K562 (cell line): ENCODE measurements around the gene GRB14. TPM values are rescaled to one million over a fixed set of nuclear protein-coding genes. Genes with fewer than 3 reads are reported as not detected.

Source experiments
- GABPA ChIP-seq: fragments of 200-800 bp; sonication (Bioruptor generic); conservative IDR thresholded peaks from 2 replicates; pipeline ENCODE4 v1.6.1; 2016; ENCODE audit warnings: low read depth, missing genetic modification characterization, missing compliant biosample characterization
- HMG20B ChIP-seq: fragments of 250-450 bp; sonication (Bioruptor Pico); IDR thresholded peaks from 2 replicates; pipeline ENCODE4 v1.5.0; 2021; ENCODE audit warnings: mild to moderate bottlenecking
- PHF8 ChIP-seq: fragments of 200-600 bp; sonication (generic); IDR thresholded peaks from 2 replicates; pipeline ENCODE4 v1.6.1; 2012; ENCODE audit warnings: mixed run types, mild to moderate bottlenecking, inconsistent platforms, low read length, moderate library complexity, borderline replicate concordance
- ZNF197 ChIP-seq: fragments of 200-800 bp; sonication (Bioruptor generic); IDR thresholded peaks from 2 replicates; pipeline ENCODE4 v1.6.1; 2016; ENCODE audit warnings: low read depth, missing genetic modification characterization, missing compliant biosample characterization
- ZNF444 ChIP-seq: fragments of 250-450 bp; sonication (Bioruptor Pico); IDR thresholded peaks from 2 replicates; pipeline ENCODE4 v1.4.0; 2020; ENCODE audit warnings: mild to moderate bottlenecking, moderate library complexity
- polyA plus RNA-seq, 8 experiments: library from polyadenylated mRNA; depleted of rRNA in 4 of 8; stranded (reverse) in 5 of 8; unstranded in 3 of 8; fragments of >200 nt; fragmentation: Nextera tagmentation in 2 of 8; fragmentation: Illumina TruSeq in 1 of 8; extraction: Ambion mirVana in 2 of 8; extraction: Trizol in 1 of 8; gene quantifications; 2 replicates each; pipeline versions ENCODE4 v1.2.1 to v1.2.3, GENCODE V29; 2011 to 2014; ENCODE audit warnings: inconsistent platforms in 1 of 8, missing spikeins in 1 of 8
- total RNA-seq, 7 experiments: library from RNA; depleted of rRNA in 6 of 7; stranded (reverse); fragments of >200 nt in 6 of 7; fragmentation: Illumina TruSeq in 2 of 7; extraction: Trizol in 2 of 7; gene quantifications; 2 replicates each; pipeline versions ENCODE4 v1.2.1 to v1.2.3, GENCODE V29; 2011 to 2021; ENCODE audit warnings: low replicate concordance in 1 of 7
- TF ChIP-seq, protein P1 (sequence below): fragments of 450-650 bp; IDR thresholded peaks from 2 replicates; pipeline ENCODE4 v1.6.1; 2017; ENCODE audit warnings: antibody characterized with exemption
- TF ChIP-seq, protein P2 (sequence below): fragments of 450-650 bp; formaldehyde crosslinking; IDR thresholded peaks from 2 replicates; pipeline ENCODE4 v1.4.0; 2020; ENCODE audit warnings: mild to moderate bottlenecking, mixed read lengths
- TF ChIP-seq, protein P3 (sequence below): sonication (generic); formaldehyde crosslinking; IDR thresholded peaks from 2 replicates; pipeline ENCODE4 v1.8.1; 2023; ENCODE audit warnings: mild to moderate bottlenecking, missing genetic modification reagents
- TF ChIP-seq, protein P4 (sequence below): sonication (generic); formaldehyde crosslinking; IDR thresholded peaks from 2 replicates; pipeline ENCODE4 v1.8.1; 2023; ENCODE audit warnings: mild to moderate bottlenecking, missing genetic modification reagents
- TF ChIP-seq, protein P5 (sequence below): fragments of 250-450 bp; sonication (Bioruptor Pico); IDR thresholded peaks from 2 replicates; pipeline ENCODE4 v1.4.0; 2020

The GRB14 gene
- total and polyA plus RNA-seq, 9 of the 15 experiments (the other 6 are each of a cell fraction or from before 2014, with no cell fraction given), result not detected

DNA sequence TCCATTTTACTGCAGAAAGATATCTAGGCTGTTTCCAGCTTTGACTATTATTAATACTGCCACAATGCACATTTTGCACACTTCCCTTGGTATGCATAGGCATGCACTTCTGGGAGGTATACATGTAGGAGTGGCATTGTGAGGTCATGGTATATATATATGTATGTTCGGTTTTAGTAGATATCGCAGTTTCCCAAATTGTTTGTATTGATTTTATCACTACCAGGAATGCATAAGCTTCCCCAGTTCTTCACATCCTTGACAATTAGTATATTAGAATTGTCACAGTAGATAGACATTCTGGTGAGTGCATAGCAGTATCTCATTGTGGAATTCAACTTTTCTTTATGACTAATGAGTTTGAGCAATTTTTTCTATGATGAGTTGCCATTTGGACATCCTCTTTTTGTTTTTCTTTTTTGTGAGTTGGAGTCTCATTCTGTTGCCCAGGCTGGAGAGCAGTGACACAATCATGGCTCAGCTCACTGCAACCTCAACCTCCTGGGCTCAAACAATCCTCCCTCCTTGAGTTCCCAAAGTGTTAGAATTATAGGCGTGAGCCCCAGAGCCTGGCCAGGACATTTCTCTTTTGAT is 4.2 kb upstream of the GRB14 start (continued):
- TF ChIP-seq, protein P1, sequence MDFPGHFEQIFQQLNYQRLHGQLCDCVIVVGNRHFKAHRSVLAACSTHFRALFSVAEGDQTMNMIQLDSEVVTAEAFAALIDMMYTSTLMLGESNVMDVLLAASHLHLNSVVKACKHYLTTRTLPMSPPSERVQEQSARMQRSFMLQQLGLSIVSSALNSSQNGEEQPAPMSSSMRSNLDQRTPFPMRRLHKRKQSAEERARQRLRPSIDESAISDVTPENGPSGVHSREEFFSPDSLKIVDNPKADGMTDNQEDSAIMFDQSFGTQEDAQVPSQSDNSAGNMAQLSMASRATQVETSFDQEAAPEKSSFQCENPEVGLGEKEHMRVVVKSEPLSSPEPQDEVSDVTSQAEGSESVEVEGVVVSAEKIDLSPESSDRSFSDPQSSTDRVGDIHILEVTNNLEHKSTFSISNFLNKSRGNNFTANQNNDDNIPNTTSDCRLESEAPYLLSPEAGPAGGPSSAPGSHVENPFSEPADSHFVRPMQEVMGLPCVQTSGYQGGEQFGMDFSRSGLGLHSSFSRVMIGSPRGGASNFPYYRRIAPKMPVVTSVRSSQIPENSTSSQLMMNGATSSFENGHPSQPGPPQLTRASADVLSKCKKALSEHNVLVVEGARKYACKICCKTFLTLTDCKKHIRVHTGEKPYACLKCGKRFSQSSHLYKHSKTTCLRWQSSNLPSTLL, result no peak
- TF ChIP-seq, protein P2, sequence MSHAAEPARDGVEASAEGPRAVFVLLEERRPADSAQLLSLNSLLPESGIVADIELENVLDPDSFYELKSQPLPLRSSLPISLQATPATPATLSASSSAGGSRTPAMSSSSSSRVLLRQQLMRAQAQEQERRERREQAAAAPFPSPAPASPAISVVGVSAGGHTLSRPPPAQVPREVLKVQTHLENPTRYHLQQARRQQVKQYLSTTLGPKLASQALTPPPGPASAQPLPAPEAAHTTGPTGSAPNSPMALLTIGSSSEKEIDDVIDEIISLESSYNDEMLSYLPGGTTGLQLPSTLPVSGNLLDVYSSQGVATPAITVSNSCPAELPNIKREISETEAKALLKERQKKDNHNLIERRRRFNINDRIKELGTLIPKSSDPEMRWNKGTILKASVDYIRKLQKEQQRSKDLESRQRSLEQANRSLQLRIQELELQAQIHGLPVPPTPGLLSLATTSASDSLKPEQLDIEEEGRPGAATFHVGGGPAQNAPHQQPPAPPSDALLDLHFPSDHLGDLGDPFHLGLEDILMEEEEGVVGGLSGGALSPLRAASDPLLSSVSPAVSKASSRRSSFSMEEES (CRISPR knock-in tag), result no peak
- TF ChIP-seq, protein P3, sequence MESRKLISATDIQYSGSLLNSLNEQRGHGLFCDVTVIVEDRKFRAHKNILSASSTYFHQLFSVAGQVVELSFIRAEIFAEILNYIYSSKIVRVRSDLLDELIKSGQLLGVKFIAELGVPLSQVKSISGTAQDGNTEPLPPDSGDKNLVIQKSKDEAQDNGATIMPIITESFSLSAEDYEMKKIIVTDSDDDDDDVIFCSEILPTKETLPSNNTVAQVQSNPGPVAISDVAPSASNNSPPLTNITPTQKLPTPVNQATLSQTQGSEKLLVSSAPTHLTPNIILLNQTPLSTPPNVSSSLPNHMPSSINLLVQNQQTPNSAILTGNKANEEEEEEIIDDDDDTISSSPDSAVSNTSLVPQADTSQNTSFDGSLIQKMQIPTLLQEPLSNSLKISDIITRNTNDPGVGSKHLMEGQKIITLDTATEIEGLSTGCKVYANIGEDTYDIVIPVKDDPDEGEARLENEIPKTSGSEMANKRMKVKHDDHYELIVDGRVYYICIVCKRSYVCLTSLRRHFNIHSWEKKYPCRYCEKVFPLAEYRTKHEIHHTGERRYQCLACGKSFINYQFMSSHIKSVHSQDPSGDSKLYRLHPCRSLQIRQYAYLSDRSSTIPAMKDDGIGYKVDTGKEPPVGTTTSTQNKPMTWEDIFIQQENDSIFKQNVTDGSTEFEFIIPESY, result no peak
- TF ChIP-seq, protein P4, sequence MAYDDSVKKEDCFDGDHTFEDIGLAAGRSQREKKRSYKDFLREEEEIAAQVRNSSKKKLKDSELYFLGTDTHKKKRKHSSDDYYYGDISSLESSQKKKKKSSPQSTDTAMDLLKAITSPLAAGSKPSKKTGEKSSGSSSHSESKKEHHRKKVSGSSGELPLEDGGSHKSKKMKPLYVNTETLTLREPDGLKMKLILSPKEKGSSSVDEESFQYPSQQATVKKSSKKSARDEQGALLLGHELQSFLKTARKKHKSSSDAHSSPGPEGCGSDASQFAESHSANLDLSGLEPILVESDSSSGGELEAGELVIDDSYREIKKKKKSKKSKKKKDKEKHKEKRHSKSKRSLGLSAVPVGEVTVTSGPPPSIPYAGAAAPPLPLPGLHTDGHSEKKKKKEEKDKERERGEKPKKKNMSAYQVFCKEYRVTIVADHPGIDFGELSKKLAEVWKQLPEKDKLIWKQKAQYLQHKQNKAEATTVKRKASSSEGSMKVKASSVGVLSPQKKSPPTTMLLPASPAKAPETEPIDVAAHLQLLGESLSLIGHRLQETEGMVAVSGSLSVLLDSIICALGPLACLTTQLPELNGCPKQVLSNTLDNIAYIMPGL, result no peak
- TF ChIP-seq, protein P5, sequence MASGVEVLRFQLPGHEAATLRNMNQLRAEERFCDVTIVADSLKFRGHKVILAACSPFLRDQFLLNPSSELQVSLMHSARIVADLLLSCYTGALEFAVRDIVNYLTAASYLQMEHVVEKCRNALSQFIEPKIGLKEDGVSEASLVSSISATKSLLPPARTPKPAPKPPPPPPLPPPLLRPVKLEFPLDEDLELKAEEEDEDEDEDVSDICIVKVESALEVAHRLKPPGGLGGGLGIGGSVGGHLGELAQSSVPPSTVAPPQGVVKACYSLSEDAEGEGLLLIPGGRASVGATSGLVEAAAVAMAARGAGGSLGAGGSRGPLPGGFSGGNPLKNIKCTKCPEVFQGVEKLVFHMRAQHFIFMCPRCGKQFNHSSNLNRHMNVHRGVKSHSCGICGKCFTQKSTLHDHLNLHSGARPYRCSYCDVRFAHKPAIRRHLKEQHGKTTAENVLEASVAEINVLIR (CRISPR knock-in tag), result no peak
- TF ChIP-seq GABPA (tag), result no peak
- TF ChIP-seq HMG20B (CRISPR knock-in tag), result no peak
- TF ChIP-seq ZNF197 (CRISPR knock-in tag), result no peak
- TF ChIP-seq ZNF444 (CRISPR knock-in tag), result no peak
- no peak for TF ChIP-seq PHF8
